DND-41 (cell line): ENCODE data around the gene M6PR.

Experiments used
- CTCF ChIP-seq: IDR thresholded peaks from 2 replicates; pipeline ENCODE4 v1.5.1; 2012; ENCODE audit warnings: borderline replicate concordance, low read length, moderate library complexity, mild to moderate bottlenecking; ENCODE audit not compliant: poor library complexity, severe bottlenecking; ENCODE audit errors: extremely low read depth
- EZH2 ChIP-seq: IDR thresholded peaks from 3 replicates; pipeline ENCODE4 v1.6.1; 2012; ENCODE audit warnings: borderline replicate concordance, low read depth, mild to moderate bottlenecking, moderate library complexity, low read length, inconsistent platforms; ENCODE audit not compliant: severe bottlenecking

- TF ChIP-seq CTCF (no peak), EZH2 (no peak)
Measured at GRCh38 chr12:8969861-8970411, 20.5 kb upstream of the M6PR start.
